ENCODE measurements around the gene ZCCHC10. TPM values are rescaled to one million over a fixed set of nuclear protein-coding genes. Genes with fewer than 3 reads are reported as not detected.
"Not testable (repeated sequence)": the region's sequence is repeated elsewhere in the genome, so short reads cannot be mapped to it uniquely, and the experiment has no call there.

Gene ZCCHC10
- total RNA-seq, 2 experiments from 2014 or later: 22.6 to 25.5 TPM

GRCh38 chr5:132998556-132998955 lies 27.8 kb downstream of the ZCCHC10 start:
- Mint-ChIP-seq H3K4me3 (no peak overlapping the region), H3K27me3 (no peaks in the 10 kb centered on the region), H3K4me1 (ENCODE audit: low read depth) (no peaks in the 10 kb centered on the region), H3K27ac (no peak overlapping the region), H3K36me3 (peaks cover 6% of the 10 kb centered on the region), H3K9me3 (no peaks in the 10 kb centered on the region)
- ChIA-PET CTCF (no interaction called here), POLR2A (no interaction called here)
- DNase-seq: no peak
- intact Hi-C loops (cut with micrococcal nuclease): no loop called here

- Mint-ChIP-seq H3K27ac (no peak overlapping the region), H3K36me3 (no peaks in the 10 kb centered on the region), H3K4me3 (no peak overlapping the region), H3K9me3 (no peaks in the 10 kb centered on the region), H3K4me1 (ENCODE audit: low read depth) (no peaks in the 10 kb centered on the region), H3K27me3 (no peaks in the 10 kb centered on the region)
- DNase-seq: no peak
- POLR2A ChIA-PET: no interaction called here
- CTCF ChIA-PET: no interaction called here
- intact Hi-C loops (cut with micrococcal nuclease): no loop called here
These were observed 30.0 kb downstream of the ZCCHC10 start for GRCh38 chr5:132996307-132996706.

- H3K4me1 Mint-ChIP-seq (ENCODE audit: low read depth): no peaks in the 10 kb centered on the region
- intact Hi-C loops (cut with micrococcal nuclease): no loop called here
- H3K9me3 Mint-ChIP-seq: no peaks in the 10 kb centered on the region
- H3K27ac Mint-ChIP-seq: no peak overlapping the region
- ChIA-PET POLR2A (no interaction called here), CTCF (no interaction called here)
- no peak overlapping the region for H3K4me3 Mint-ChIP-seq
- H3K36me3 Mint-ChIP-seq: no peaks in the 10 kb centered on the region
- H3K27me3 Mint-ChIP-seq: peaks cover 1% of the 10 kb centered on the region
- no peak for DNase-seq
These were observed 38.6 kb downstream of the ZCCHC10 start for GRCh38 chr5:132987531-132988408.

- H3K27me3 Mint-ChIP-seq; POLR2A ChIA-PET; H3K9me3 Mint-ChIP-seq; intact Hi-C loops (cut with micrococcal nuclease); DNase-seq; H3K4me1 Mint-ChIP-seq (ENCODE audit: low read depth); H3K27ac Mint-ChIP-seq; H3K4me3 Mint-ChIP-seq; H3K36me3 Mint-ChIP-seq; CTCF ChIA-PET: not testable (repeated sequence)
These were observed 43.4 kb downstream of the ZCCHC10 start for GRCh38 chr5:132982971-132983370.

GRCh38 chr5:132981288-132981687 lies 45.1 kb downstream of the ZCCHC10 start:
- no peak for DNase-seq
- Mint-ChIP-seq H3K27me3 (no peaks in the 10 kb centered on the region), H3K4me3 (no peak overlapping the region), H3K4me1 (ENCODE audit: low read depth) (no peaks in the 10 kb centered on the region), H3K36me3 (peaks cover 5% of the 10 kb centered on the region), H3K27ac (no peak overlapping the region), H3K9me3 (peaks cover 13% of the 10 kb centered on the region)
- intact Hi-C loops (cut with micrococcal nuclease): no loop called here
- CTCF ChIA-PET: no interaction called here
- POLR2A ChIA-PET: no interaction called here

GRCh38 chr5:132979976-132980375 lies 46.4 kb downstream of the ZCCHC10 start:
- peaks cover 18% of the 10 kb centered on the region for H3K9me3 Mint-ChIP-seq
- ChIA-PET CTCF (no interaction called here), POLR2A (no interaction called here)
- no peaks in the 10 kb centered on the region for H3K27me3 Mint-ChIP-seq
- no peak overlapping the region for H3K4me3 Mint-ChIP-seq
- no peaks in the 10 kb centered on the region for H3K4me1 Mint-ChIP-seq (ENCODE audit: low read depth)
- intact Hi-C loops (cut with micrococcal nuclease): no loop called here
- H3K27ac Mint-ChIP-seq: no peak overlapping the region
- no peak for DNase-seq
- H3K36me3 Mint-ChIP-seq: peaks cover 5% of the 10 kb centered on the region

GRCh38 chr5:132979367-132979940 lies 46.9 kb downstream of the ZCCHC10 start:
- POLR2A ChIA-PET: no interaction called here
- Mint-ChIP-seq H3K36me3 (peaks cover 5% of the 10 kb centered on the region), H3K27me3 (no peaks in the 10 kb centered on the region), H3K27ac (no peak overlapping the region), H3K9me3 (peaks cover 18% of the 10 kb centered on the region), H3K4me3 (no peak overlapping the region), H3K4me1 (ENCODE audit: low read depth) (no peaks in the 10 kb centered on the region)
- no peak for DNase-seq
- CTCF ChIA-PET: no interaction called here
- intact Hi-C loops (cut with micrococcal nuclease): no loop called here

GRCh38 chr5:132976852-132977251 lies 49.5 kb downstream of the ZCCHC10 start:
- H3K27me3 Mint-ChIP-seq: no peaks in the 10 kb centered on the region
- H3K4me3 Mint-ChIP-seq: no peak overlapping the region
- no peak overlapping the region for H3K27ac Mint-ChIP-seq
- CTCF ChIA-PET: interaction anchor here (0.8 kb wide), 1 partner anchor 125 kb away, joined by 3 read pairs; no protein-coding TSS in a partner anchor
- DNase-seq: no peak
- H3K4me1 Mint-ChIP-seq (ENCODE audit: low read depth): no peaks in the 10 kb centered on the region
- POLR2A ChIA-PET: interaction anchor here (0.6 kb wide), 1 partner anchor 342 kb away, joined by 4 read pairs; no protein-coding TSS in a partner anchor
- H3K36me3 Mint-ChIP-seq: peaks cover 5% of the 10 kb centered on the region
- H3K9me3 Mint-ChIP-seq: peaks cover 18% of the 10 kb centered on the region
- intact Hi-C loops (cut with micrococcal nuclease): no loop called here

- DNase-seq; intact Hi-C loops (cut with micrococcal nuclease); POLR2A ChIA-PET; H3K4me1 Mint-ChIP-seq (ENCODE audit: low read depth); H3K27me3 Mint-ChIP-seq; H3K4me3 Mint-ChIP-seq; H3K27ac Mint-ChIP-seq; H3K36me3 Mint-ChIP-seq; CTCF ChIA-PET: not testable (repeated sequence)
- H3K9me3 Mint-ChIP-seq: peaks cover 13% of the 10 kb centered on the region
These were observed 53.9 kb downstream of the ZCCHC10 start for GRCh38 chr5:132972436-132972828.

GRCh38 chr5:132971483-132972435 lies 54.6 kb downstream of the ZCCHC10 start:
- Mint-ChIP-seq H3K36me3 (peaks cover 2% of the 10 kb centered on the region), H3K4me1 (ENCODE audit: low read depth) (no peaks in the 10 kb centered on the region), H3K4me3 (no peak overlapping the region), H3K27ac (no peak overlapping the region), H3K9me3 (peaks cover 8% of the 10 kb centered on the region), H3K27me3 (no peaks in the 10 kb centered on the region)
- POLR2A ChIA-PET: no interaction called here
- CTCF ChIA-PET: no interaction called here
- DNase-seq: no peak
- intact Hi-C loops (cut with micrococcal nuclease): no loop called here

- DNase-seq: no peak
- H3K27ac Mint-ChIP-seq: no peak overlapping the region
- H3K36me3 Mint-ChIP-seq: peaks cover 8% of the 10 kb centered on the region
- peaks cover 18% of the 10 kb centered on the region for H3K4me1 Mint-ChIP-seq (ENCODE audit: low read depth)
- intact Hi-C loops (cut with micrococcal nuclease): no loop called here
- CTCF ChIA-PET: no interaction called here
- POLR2A ChIA-PET: no interaction called here
- no peaks in the 10 kb centered on the region for H3K9me3 Mint-ChIP-seq
- H3K27me3 Mint-ChIP-seq: no peaks in the 10 kb centered on the region
- H3K4me3 Mint-ChIP-seq: no peak overlapping the region
These were observed 61.2 kb downstream of the ZCCHC10 start for GRCh38 chr5:132965120-132965519.
